Lower leg skin (tissue), 3 donors: ENCODE results near the gene GRK3.

ENCODE experiments used
- CTCF ChIP-seq, 3 donors: fragments of 450-650 bp; IDR thresholded peaks; one replicate each; pipeline ENCODE4 v1.5.1; 2016; ENCODE audit warnings: antibody characterized with exemption in 3 of 3, mild to moderate bottlenecking in 3 of 3, moderate library complexity in 2 of 3
- POLR2A ChIP-seq, 2 donors: fragments of 450-650 bp; IDR thresholded peaks; one replicate each; pipeline ENCODE4 v1.6.1; 2016 to 2017; ENCODE audit warnings: antibody characterized with exemption in 2 of 2, mild to moderate bottlenecking in 1 of 2, moderate library complexity in 1 of 2

- TF ChIP-seq POLR2A (IDR thresholded peaks at IDR 0.05) (no peak), CTCF (IDR thresholded peaks at IDR 0.05) (no peak)
These were observed 22.3 kb upstream of the GRK3 start for GRCh38 chr22:25542191-25542590.
